HCT116 (cell line): ENCODE data around the gene DOK6. TPM values are rescaled to one million over a fixed set of nuclear protein-coding genes. Genes with fewer than 3 reads are reported as not detected.

Source experiments
- ATAC-seq: fragments of 200-7000 bp; cut with Tn5 transposase; 2 replicates; pipeline ENCODE4 v1.9.1; 2020; ENCODE audit warnings: mild to moderate bottlenecking, moderate library complexity
- BruUV-seq: library from RNA; stranded (reverse); fragments of 400-500 nt; replicated peaks from 2 replicates; lab custom pipeline; 2021; lab: Mats Ljungman, UMichigan
- CTCF ChIA-PET: fragments of 300-600 bp; sonication (Branson Sonifier 250); formaldehyde crosslinking; loops from one replicate; lab custom pipeline; 2021; ENCODE audit warnings: antibody characterized with exemption; lab: Charles Lee
- POLR2A ChIA-PET: fragments of 300-600, 350-600 bp; sonication (Branson Sonifier 250); formaldehyde crosslinking; loops from one replicate; lab custom pipeline; 2021; ENCODE audit warnings: antibody characterized with exemption; lab: Charles Lee
- RAD21 ChIA-PET, 2 experiments: fragments of 300-600 bp; sonication (Branson Sonifier 250); formaldehyde crosslinking; loops; one replicate each; lab custom pipeline; 2023; ENCODE audit warnings: low total read pairs in 2 of 2; ENCODE audit not compliant: uncharacterized antibody in 2 of 2, unreplicated experiment in 2 of 2, low non-redundant PET in 1 of 2; lab: Charles Lee
- DNase-seq: peaks from one replicate; pipeline ENCODE4 v3.0.0-alpha.2; 2010; ENCODE audit warnings: low read depth, low spot score
- H2AFZ ChIP-seq: fragments of 200-600 bp; shearing (Covaris generic), sonication (generic); 2 replicates; pipeline ENCODE4 v1.6.1; 2017; ENCODE audit warnings: low read depth, mixed run types, mixed read lengths, antibody characterized with exemption, low read length; ENCODE audit not compliant: poor library complexity, severe bottlenecking
- H3K27ac ChIP-seq: 2 replicates; pipeline ENCODE4 v1.5.1; 2012; ENCODE audit warnings: low read depth, low read length
- H3K27me3 ChIP-seq: fragments of 200-600 bp; sonication (generic); 2 replicates; pipeline ENCODE4 v1.6.1; 2016; ENCODE audit warnings: mixed run types, low read length, mixed read lengths; ENCODE audit not compliant: insufficient read depth
- H3K36me3 ChIP-seq, 2 experiments: fragments of 200-500 bp in 1 of 2; fragments of 200-600 bp in 1 of 2; sonication (Bioruptor generic) in 1 of 2; sonication (generic) in 1 of 2; 2 replicates each; pipeline versions ENCODE4 v1.5.1 to v1.6.1; 2014 to 2016; ENCODE audit warnings: low read length in 2 of 2, inconsistent platforms in 1 of 2, mixed read lengths in 1 of 2, mixed run types in 1 of 2; ENCODE audit not compliant: insufficient read depth in 2 of 2, control insufficient read depth in 1 of 2
- H3K4me1 ChIP-seq, 2 experiments: fragments of 200-600 bp in 1 of 2; sonication (generic) in 1 of 2; 2 replicates each; pipeline versions ENCODE4 v1.5.1 to v1.6.1; 2012 to 2017; ENCODE audit warnings: low read length in 2 of 2, inconsistent platforms in 1 of 2, mild to moderate bottlenecking in 1 of 2, mixed read lengths in 1 of 2, mixed run types in 1 of 2, moderate library complexity in 1 of 2; ENCODE audit not compliant: insufficient read depth in 2 of 2, control insufficient read depth in 1 of 2
- H3K4me2 ChIP-seq: fragments of 200-600 bp; sonication (generic); 2 replicates; pipeline ENCODE4 v1.6.1; 2017; ENCODE audit warnings: mixed run types, low read length, mixed read lengths
- H3K4me3 ChIP-seq, 2 experiments: fragments of 200-600 bp in 1 of 2; sonication (generic) in 1 of 2; replicated peaks in 1 of 2; 2 replicates each; pipeline ENCODE4 v1.5.1; 2011 to 2016; ENCODE audit warnings: low read length in 2 of 2, control low read depth in 1 of 2, low read depth in 1 of 2, mild to moderate bottlenecking in 1 of 2, mixed read lengths in 1 of 2, mixed run types in 1 of 2
- H3K79me2 ChIP-seq: fragments of 200-600 bp; sonication (generic); 2 replicates; pipeline ENCODE4 v1.6.1; 2017; ENCODE audit warnings: mild to moderate bottlenecking, mixed run types, low read length, moderate library complexity, mixed read lengths; ENCODE audit not compliant: insufficient read depth
- H3K9ac ChIP-seq: fragments of 200-600 bp; sonication (generic); 2 replicates; pipeline ENCODE4 v1.6.1; 2016; ENCODE audit warnings: low read length, mixed read lengths
- H3K9me2 ChIP-seq: fragments of 200-600 bp; sonication (generic), shearing (Covaris generic); 2 replicates; pipeline ENCODE4 v1.6.1; 2017; ENCODE audit warnings: mixed run types, mild to moderate bottlenecking, moderate library complexity; ENCODE audit not compliant: insufficient read depth
- H3K9me3 ChIP-seq, 2 experiments: fragments of 200-500 bp in 1 of 2; fragments of 200-600 bp in 1 of 2; sonication (Bioruptor generic) in 1 of 2; sonication (generic) in 1 of 2; 2 replicates each; pipeline ENCODE4 v1.6.1; 2014 to 2017; ENCODE audit warnings: low read length in 2 of 2, mixed read lengths in 2 of 2, inconsistent platforms in 1 of 2, low read depth in 1 of 2, mild to moderate bottlenecking in 1 of 2, mixed run types in 1 of 2, moderate library complexity in 1 of 2; ENCODE audit not compliant: control insufficient read depth in 1 of 2, insufficient read depth in 1 of 2
- H4K20me1 ChIP-seq: fragments of 200-600 bp; sonication (generic), shearing (Covaris generic); 2 replicates; pipeline ENCODE4 v1.6.1; 2017; ENCODE audit warnings: mixed run types, mild to moderate bottlenecking, moderate library complexity; ENCODE audit not compliant: insufficient read depth
- CEBPB ChIP-seq: IDR thresholded peaks from 2 replicates; pipeline ENCODE4 v1.6.1; 2012; ENCODE audit warnings: low read depth
- EGR1 ChIP-seq: IDR thresholded peaks from 2 replicates; pipeline ENCODE4 v1.6.1; 2012; ENCODE audit warnings: low read depth
- ELF1 ChIP-seq: IDR thresholded peaks from 2 replicates; pipeline ENCODE4 v1.6.1; 2012; ENCODE audit warnings: low read depth, borderline replicate concordance
- EZH2 ChIP-seq: fragments of 200-600 bp; sonication (generic); IDR thresholded peaks from 2 replicates; pipeline ENCODE4 v1.6.1; 2017; ENCODE audit warnings: antibody characterized with exemption, mixed run types
- FOSL1 ChIP-seq: IDR thresholded peaks from 2 replicates; pipeline ENCODE4 v1.6.1; 2012; ENCODE audit warnings: low read depth
- JUND ChIP-seq: IDR thresholded peaks from 2 replicates; pipeline ENCODE4 v1.6.1; 2012
- MAX ChIP-seq: IDR thresholded peaks from 2 replicates; pipeline ENCODE4 v1.6.1; 2012
- POLR2A ChIP-seq: IDR thresholded peaks from 2 replicates; pipeline ENCODE4 v1.7.0; 2011; ENCODE audit warnings: borderline replicate concordance; ENCODE audit not compliant: insufficient read depth, insufficient read length; ENCODE audit errors: extremely low read depth
- POLR2AphosphoS5 ChIP-seq: IDR thresholded peaks from 2 replicates; pipeline ENCODE4 v1.6.1; 2011; ENCODE audit warnings: mild to moderate bottlenecking, low read depth, low read length, moderate library complexity
- RAD21 ChIP-seq: IDR thresholded peaks from 2 replicates; pipeline ENCODE4 v1.6.1; 2012; ENCODE audit warnings: low read depth, mild to moderate bottlenecking
- SIN3A ChIP-seq: IDR thresholded peaks from 2 replicates; pipeline ENCODE4 v1.6.1; 2012; ENCODE audit warnings: low read depth
- SP1 ChIP-seq: IDR thresholded peaks from 2 replicates; pipeline ENCODE4 v1.6.1; 2012; ENCODE audit warnings: low read depth
- SRF ChIP-seq: IDR thresholded peaks from 2 replicates; pipeline ENCODE4 v1.6.1; 2012; ENCODE audit warnings: low read depth
- TCF7L2 ChIP-seq: IDR thresholded peaks from 2 replicates; pipeline ENCODE4 v1.7.0; 2011; ENCODE audit warnings: borderline replicate concordance, inconsistent platforms; ENCODE audit not compliant: insufficient read depth, insufficient read length; ENCODE audit errors: extremely low read depth
- YY1 ChIP-seq: IDR thresholded peaks from 2 replicates; pipeline ENCODE4 v1.6.1; 2011; ENCODE audit warnings: low read length, low read depth, moderate library complexity, mild to moderate bottlenecking; ENCODE audit not compliant: insufficient replicate concordance; ENCODE audit errors: extremely low read depth
- ZNF274 ChIP-seq: fragments of 200-500 bp; sonication (Bioruptor generic); IDR thresholded peaks from 2 replicates; pipeline ENCODE4 v1.6.1; 2014; ENCODE audit warnings: mild to moderate bottlenecking, low read depth, low read length, inconsistent platforms
- intact Hi-C: fragments of 100-400 bp; cut with micrococcal nuclease; formaldehyde crosslinking; loops from 2 replicates; pipeline ENCODE4 v1.10.0; 2022
- total RNA-seq: library from RNA; stranded (reverse); gene quantifications from one replicate; pipeline ENCODE4 v1.2.1, GENCODE V29; 2021; ENCODE audit not compliant: unreplicated experiment
- TF ChIP-seq, protein P1 (sequence below): IDR thresholded peaks from 2 replicates; pipeline ENCODE4 v1.6.1; 2012

The DOK6 gene
- total RNA-seq, 1 experiment from 2014 or later: not detected

DNA sequence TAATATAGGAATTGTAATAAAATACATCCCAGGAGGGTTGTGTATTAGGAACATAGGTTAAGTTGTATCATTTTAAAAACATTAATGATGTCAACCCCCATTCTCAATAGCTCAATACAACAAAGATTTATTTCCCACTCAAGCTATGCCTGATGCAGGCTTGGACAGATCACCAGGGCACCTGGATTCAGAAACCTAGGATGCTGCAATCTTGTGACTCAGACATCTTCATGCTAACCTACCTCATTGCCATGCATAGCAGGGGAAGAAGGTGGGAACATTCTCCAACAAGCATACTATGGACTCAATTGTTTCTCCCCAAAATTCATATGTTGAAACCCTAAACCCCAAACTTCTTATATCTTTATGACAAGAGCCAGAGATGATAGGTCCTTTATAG, 302.8 kb downstream of the DOK6 start:
- ChIA-PET CTCF (no interaction called here), POLR2A (no interaction called here), RAD21 (no interaction called here)
- Histone ChIP-seq H3K27ac (no peak overlapping the region), H2AFZ (no peak overlapping the region), H3K36me3 (no peaks in the 10 kb centered on the region), H3K4me1 (no peaks in the 10 kb centered on the region), H3K79me2 (no peaks in the 10 kb centered on the region), H3K4me2 (no peak overlapping the region), H3K9me2 (no peaks in the 10 kb centered on the region), H3K9me3 (no peaks in the 10 kb centered on the region), H3K9ac (no peak overlapping the region), H3K4me3 (no peak overlapping the region), H3K27me3 (no peaks in the 10 kb centered on the region), H4K20me1 (no peaks in the 10 kb centered on the region)
- intact Hi-C loops: no loop called here
- DNase-seq (no peak), ATAC-seq (no peak)
- TF ChIP-seq SIN3A (no peak), ELF1 (no peak), YY1 (no peak), ZNF274 (no peak), SP1 (no peak), TCF7L2 (no peak), EZH2 (no peak), SRF (no peak), RAD21 (no peak), EGR1 (no peak), CEBPB (no peak), MAX (no peak), POLR2A (no peak)
- TF ChIP-seq, protein P1, sequence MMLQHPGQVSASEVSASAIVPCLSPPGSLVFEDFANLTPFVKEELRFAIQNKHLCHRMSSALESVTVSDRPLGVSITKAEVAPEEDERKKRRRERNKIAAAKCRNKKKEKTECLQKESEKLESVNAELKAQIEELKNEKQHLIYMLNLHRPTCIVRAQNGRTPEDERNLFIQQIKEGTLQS: no peak
- BruUV-seq: no TSS peak

- CTCF ChIA-PET: no interaction called here
Measured at GRCh38 chr18:69705987-69706386, 305.3 kb downstream of the DOK6 start.

More at GRCh38 chr18:69705987-69706386, 305.3 kb downstream of the DOK6 start:
- no peaks in the 10 kb centered on the region for H3K9me2 ChIP-seq
- H4K20me1 ChIP-seq: no peaks in the 10 kb centered on the region
- ATAC-seq (no peak), DNase-seq (no peak)
- H2AFZ ChIP-seq: no peak overlapping the region
- H3K4me3 ChIP-seq: no peak overlapping the region
- no TSS peak for BruUV-seq
- H3K27ac ChIP-seq: no peak overlapping the region
- H3K79me2 ChIP-seq: no peaks in the 10 kb centered on the region
- no peaks in the 10 kb centered on the region for H3K27me3 ChIP-seq
- no peak for TF ChIP-seq EGR1
- TF ChIP-seq JUND: no peak
- TF ChIP-seq EZH2: no peak
- TF ChIP-seq POLR2A: no peak
- no peak for TF ChIP-seq ZNF274
- TF ChIP-seq FOSL1: no peak
- TF ChIP-seq SIN3A: no peak
- no peak for TF ChIP-seq POLR2AphosphoS5
- no peak for TF ChIP-seq RAD21
- TF ChIP-seq CEBPB: no peak
- TF ChIP-seq, all 23 proteins: peak for 0
- no peak overlapping the region for H3K9ac ChIP-seq
- ChIA-PET POLR2A (no interaction called here), RAD21 (no interaction called here)
- H3K4me2 ChIP-seq: no peak overlapping the region
- H3K36me3 ChIP-seq: no peaks in the 10 kb centered on the region; a peak in 1 of 4 replicates
- intact Hi-C loops: no loop called here
- no peaks in the 10 kb centered on the region for H3K4me1 ChIP-seq
- no peaks in the 10 kb centered on the region for H3K9me3 ChIP-seq
